ENCODE measurements around the gene RNU2-1.
A peak's percentile ranks its signal among the peaks of the same experiment; 100 is the strongest.
"Not testable (repeated sequence)": the region's sequence is repeated elsewhere in the genome, so short reads cannot be mapped to it uniquely, and the experiment has no call there.

Gene RNU2-1

DNA sequence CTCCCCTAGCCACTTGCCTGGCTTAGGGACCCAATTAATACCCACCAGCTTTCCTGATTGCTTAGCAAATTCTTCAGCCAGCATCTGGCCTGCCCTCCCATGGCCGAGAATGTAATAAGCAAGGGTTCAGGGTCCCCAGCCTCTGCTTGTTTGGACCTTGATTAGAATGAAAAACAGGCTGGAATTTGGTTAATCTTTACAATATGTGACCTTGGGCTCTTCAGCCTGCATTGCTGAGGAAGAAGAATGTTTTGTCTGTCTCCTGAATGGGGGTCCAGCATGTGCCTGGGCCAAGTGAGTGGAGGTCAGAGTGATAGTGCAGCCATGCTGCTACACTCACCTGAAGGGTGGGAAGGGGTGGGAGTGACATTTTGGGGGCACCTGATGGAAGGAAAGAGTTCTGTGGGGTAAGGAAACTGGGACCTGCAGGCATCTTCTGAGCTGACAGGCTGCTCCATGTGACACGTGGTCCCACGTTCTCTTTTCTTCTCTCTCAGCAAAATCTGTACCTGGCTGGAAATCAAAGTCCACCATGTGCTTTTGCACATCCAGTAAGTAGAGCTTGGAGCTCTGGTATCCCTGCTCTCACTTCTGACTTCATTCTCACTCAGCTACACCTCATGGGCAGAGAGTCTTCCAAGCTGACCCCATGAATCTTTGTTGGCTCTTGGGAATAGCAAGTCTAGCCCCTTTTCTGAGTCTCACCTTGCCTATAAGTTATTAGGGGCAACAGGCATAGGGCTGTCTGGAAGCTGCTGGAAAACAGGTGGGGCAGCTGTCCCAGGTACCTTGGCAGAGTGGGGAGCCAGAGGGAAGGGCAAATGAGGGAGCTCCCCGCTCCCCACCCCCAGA is 16.8 kb downstream of the RNU2-1 start:
- H3K27ac ChIP-seq, result no peak overlapping the region
- no peak overlapping the region for H3K4me3 ChIP-seq

GRCh38 chr17:43216369-43216761 is 17.4 kb downstream of the RNU2-1 start:
- H3K4me3 ChIP-seq, result no peak overlapping the region
- no peak overlapping the region for H3K27ac ChIP-seq

DNA sequence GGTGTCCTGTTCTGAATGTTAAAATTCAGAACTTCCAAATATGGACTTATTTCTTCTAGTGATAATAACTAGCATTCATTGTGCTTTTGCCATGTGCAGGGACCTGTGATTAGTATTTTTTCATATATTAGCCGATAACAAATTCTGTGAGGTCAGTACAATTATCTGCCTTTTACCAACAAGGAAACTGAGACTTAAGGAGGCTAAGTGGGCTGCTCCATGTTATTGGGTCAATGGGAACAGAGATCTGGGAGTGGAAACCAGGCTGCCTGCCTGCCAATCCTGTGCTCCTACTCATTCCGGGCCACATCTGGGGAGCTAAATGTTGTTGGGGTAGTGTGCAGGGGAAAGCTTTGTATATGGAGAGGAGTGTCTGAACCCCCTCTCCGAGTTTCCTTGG is 18.4 kb downstream of the RNU2-1 start:
- Histone ChIP-seq H3K4me3 (no peak overlapping the region), H3K27ac (no peak overlapping the region)

DNA sequence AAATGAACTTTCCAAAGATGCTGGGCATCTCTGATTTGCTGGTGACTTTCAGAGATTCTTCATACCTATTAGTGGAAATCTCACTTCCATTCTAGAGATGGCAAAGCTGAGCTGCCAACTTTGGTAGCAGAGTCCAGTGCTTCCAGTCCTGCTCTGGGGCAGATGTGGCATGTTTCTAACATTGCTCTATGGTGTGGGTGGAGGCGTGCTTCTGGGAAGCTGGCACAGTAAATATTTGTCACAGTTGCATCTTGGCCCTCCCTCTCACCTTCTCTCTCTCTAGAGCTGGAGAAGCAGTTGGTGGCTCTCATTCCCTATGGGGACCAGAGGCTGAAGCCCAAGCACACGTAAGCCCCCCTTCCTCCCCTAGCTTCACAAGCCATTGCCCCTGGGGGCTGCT is 20.2 kb downstream of the RNU2-1 start:
- Histone ChIP-seq H3K27ac (peak overlapping the region in 5 of 21 experiments; percentile 22 to 88 (median 87)), H3K4me3 (no peak overlapping the region)

GRCh38 chr17:43212641-43213490 is 20.9 kb downstream of the RNU2-1 start:
- Histone ChIP-seq H3K27ac (peak overlapping the region in 20 of 21 experiments; percentile 26 to 91 (median 84)), H3K4me3 (peak overlapping the region; percentile 47 to 68 (median 54))

GRCh38 chr17:43211480-43212402 is 22.0 kb downstream of the RNU2-1 start, which contains the start of gene TMEM106A:
TMEM106A (plus strand) TSS chr17:43211875; CDS start chr17:43213042, 1,167 bp downstream.
- Histone ChIP-seq H3K27ac (peak within 1 kb of the TSS; percentile 39 to 91 (median 84)), H3K4me3 (peak within 1 kb of the TSS; percentile 47 to 68 (median 54))

- peak overlapping the region; percentile 47 to 68 (median 54) for H3K4me3 ChIP-seq
Observed at GRCh38 chr17:43211123-43211479, 22.7 kb downstream of the RNU2-1 start.

DNA sequence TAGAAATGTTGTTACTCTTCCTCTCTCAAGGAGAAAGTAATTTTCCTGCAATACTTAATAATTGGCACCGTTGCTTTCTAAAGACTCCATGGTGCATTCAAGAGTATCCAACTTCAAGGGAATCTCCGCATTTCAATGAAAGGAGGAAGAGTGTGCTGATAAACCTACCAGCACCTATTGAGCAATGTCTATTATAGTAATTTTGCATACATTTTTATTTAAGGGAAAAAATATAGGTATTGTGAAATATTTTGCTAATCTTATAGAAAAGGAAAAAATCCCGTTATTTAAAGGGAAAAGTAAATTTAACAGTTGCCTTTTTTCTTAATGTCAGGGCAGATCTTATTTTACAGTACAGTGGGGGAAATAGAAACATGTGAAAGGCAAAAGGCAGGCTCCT is 23.2 kb downstream of the RNU2-1 start:
- Histone ChIP-seq H3K27ac (peak overlapping the region in 19 of 21 experiments; percentile 41 to 91 (median 83)), H3K4me3 (no peak overlapping the region)

More at GRCh38 chr17:43211123-43211479, 22.7 kb downstream of the RNU2-1 start:
- H3K27ac ChIP-seq, result peak overlapping the region in 20 of 21 experiments; percentile 2 to 91 (median 83)

GRCh38 chr17:43203013-43203412 is 30.8 kb downstream of the RNU2-1 start:
- not testable (repeated sequence) for H3K4me3 ChIP-seq, H3K27ac ChIP-seq

DNA sequence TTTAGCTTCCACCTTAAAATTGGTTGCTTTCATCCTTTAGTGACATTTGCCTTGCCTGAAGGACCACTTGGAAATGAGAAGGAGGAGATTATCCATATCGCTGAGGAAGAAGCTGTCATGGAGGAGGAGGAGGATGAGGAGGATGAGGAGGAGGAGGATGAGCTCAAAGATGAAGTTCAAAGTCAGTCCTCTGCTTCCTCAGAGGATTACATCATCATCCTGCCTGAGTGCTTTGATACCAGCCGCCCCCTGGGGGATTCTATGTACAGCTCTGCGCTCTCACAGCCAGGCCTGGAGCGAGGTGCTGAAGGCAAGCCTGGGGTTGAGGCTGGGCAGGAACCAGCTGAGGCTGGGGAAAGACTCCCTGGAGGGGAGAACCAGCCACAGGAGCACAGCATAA is 33.6 kb downstream of the RNU2-1 start:
- no peak overlapping the region for H3K4me3 ChIP-seq
- no peak overlapping the region for H3K27ac ChIP-seq

DNA sequence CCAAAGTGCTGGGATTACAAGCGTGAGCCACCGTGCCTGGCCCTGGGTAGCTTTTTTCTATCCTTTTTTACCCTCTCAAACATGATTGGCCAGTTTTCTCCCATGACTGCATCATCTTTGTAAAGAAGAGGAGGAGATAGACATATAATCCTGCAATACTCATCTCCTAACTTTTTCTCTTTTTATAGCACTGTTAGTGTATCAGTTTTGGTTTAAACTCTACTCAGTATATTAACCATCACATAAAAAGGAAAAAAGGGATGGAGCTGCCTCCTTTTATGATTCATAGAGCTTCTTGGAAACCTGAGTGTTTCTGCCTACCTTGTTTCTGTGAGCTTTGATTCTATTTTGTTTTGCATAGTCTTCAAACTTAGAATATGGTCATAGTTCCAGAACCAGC is 34.1 kb downstream of the RNU2-1 start:
- H3K27ac ChIP-seq, result no peak overlapping the region

GRCh38 chr17:43193251-43193650 is 40.5 kb downstream of the RNU2-1 start:
- H3K27ac ChIP-seq, result no peak overlapping the region
- no peak overlapping the region for H3K4me3 ChIP-seq

More for the DNA sequence above, 34.1 kb downstream of the RNU2-1 start:
- H3K4me3 ChIP-seq, result no peak overlapping the region

DNA sequence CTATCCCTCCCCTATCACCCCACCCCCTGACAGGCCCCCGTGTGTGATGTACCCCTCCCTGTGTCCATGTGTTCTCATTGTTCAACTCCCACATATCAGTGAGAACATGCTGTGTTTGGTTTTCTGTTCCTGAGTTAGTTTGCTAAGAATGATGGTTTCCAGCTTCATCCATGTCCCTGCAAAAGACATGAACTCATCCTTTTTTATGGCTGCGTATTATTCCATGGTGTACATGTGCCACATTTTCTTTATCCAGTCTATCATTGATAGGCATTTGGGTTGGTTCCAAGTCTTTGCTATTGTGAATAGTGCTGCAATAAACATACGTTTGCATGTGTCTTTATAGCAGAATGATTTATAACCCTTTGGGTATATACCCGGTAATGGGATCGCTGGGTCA is 47.1 kb downstream of the RNU2-1 start:
- H3K4me3 ChIP-seq, H3K27ac ChIP-seq: not testable (repeated sequence)

- Histone ChIP-seq H3K4me3 (no peak overlapping the region), H3K27ac (no peak overlapping the region)
Observed at GRCh38 chr17:43183921-43184320, 49.9 kb downstream of the RNU2-1 start.
